Gastrocnemius medialis (tissue), 4 donors: ENCODE results near the gene EMC8. TPM values are rescaled to one million over a fixed set of nuclear protein-coding genes. Genes with fewer than 3 reads are reported as not detected.

Experiments used
- ATAC-seq, 2 donors: fragments of 150-250 bp; one replicate each; pipeline ENCODE4 v1.9.1; 2016
- DNase-seq, 2 donors: peaks; one replicate each; pipeline ENCODE4 v3.0.0-alpha.2; 2019
- H3K27ac ChIP-seq, 4 donors: fragments of 200-600 bp; sonication (generic); 1 replicate in 1 of 4; 2 replicates in 3 of 4; pipeline ENCODE4 v1.5.1; 2016 to 2018; ENCODE audit warnings: mild to moderate bottlenecking in 2 of 4, moderate library complexity in 1 of 4
- H3K27me3 ChIP-seq, 3 donors: fragments of 200-600 bp; sonication (generic) in 2 of 3; 1 replicate in 1 of 3; 2 replicates in 2 of 3; pipeline versions ENCODE4 v1.5.1 to v1.6.0; 2016 to 2019; ENCODE audit warnings: mild to moderate bottlenecking in 1 of 3, moderate library complexity in 1 of 3
- H3K36me3 ChIP-seq, 2 donors: fragments of 200-600 bp; sonication (generic) in 1 of 2; one replicate each; pipeline ENCODE4 v1.5.1; 2017 to 2018
- H3K4me1 ChIP-seq, 2 donors: fragments of 200-600 bp; sonication (generic) in 1 of 2; one replicate each; pipeline ENCODE4 v1.5.1; 2016 to 2017; ENCODE audit warnings: mild to moderate bottlenecking in 2 of 2
- H3K4me3 ChIP-seq, 4 donors: fragments of 200-600 bp; sonication (generic) in 3 of 4; 1 replicate in 1 of 4; 2 replicates in 3 of 4; pipeline ENCODE4 v1.5.1; 2016 to 2019; ENCODE audit warnings: mild to moderate bottlenecking in 2 of 4
- H3K9me3 ChIP-seq, 3 donors: fragments of 200-600 bp; sonication (generic) in 2 of 3; 1 replicate in 1 of 3; 2 replicates in 2 of 3; pipeline ENCODE4 v1.5.1; 2016 to 2019
- POLR2A ChIP-seq, 2 donors: fragments of 450-650 bp; IDR thresholded peaks; one replicate each; pipeline ENCODE4 v1.6.1; 2017; ENCODE audit warnings: antibody characterized with exemption in 2 of 2, mild to moderate bottlenecking in 2 of 2, moderate library complexity in 2 of 2
- in situ Hi-C, 4 donors: fragments of 200-750 bp; cut with MboI; loops; one replicate each; pipeline versions ENCODE4 v1.15.0 to v1.8.0; 2017; ENCODE audit warnings: low sequenced_read_pairs in 4 of 4
- intact Hi-C: fragments of 100-400 bp; cut with DNase I; formaldehyde crosslinking; loops from one replicate; pipeline ENCODE4 v1.15.1; 2023; ENCODE audit warnings: low total_unique reads
- total RNA-seq, 4 donors: library from RNA; depleted of rRNA; stranded (reverse); fragments of >200 nt; gene quantifications; one replicate each; pipeline versions ENCODE4 v1.1.0 to v1.2.3, GENCODE V29; 2016
- TF ChIP-seq, protein P1 (sequence below), 5 experiments: fragments of 450-650 bp in 3 of 5; fragments of 200-600 bp in 2 of 5; sonication (generic) in 2 of 5; IDR thresholded peaks in 4 of 5; conservative IDR thresholded peaks in 1 of 5; 1 replicate in 4 of 5; 2 replicates in 1 of 5; pipeline ENCODE4 v1.5.1; 2016 to 2019; ENCODE audit warnings: antibody characterized with exemption in 5 of 5, mild to moderate bottlenecking in 3 of 5, moderate library complexity in 3 of 5

Gene EMC8
- total RNA-seq, 4 donors from 2014 or later: 29.6 to 39.8 (median 36.4) TPM

DNA sequence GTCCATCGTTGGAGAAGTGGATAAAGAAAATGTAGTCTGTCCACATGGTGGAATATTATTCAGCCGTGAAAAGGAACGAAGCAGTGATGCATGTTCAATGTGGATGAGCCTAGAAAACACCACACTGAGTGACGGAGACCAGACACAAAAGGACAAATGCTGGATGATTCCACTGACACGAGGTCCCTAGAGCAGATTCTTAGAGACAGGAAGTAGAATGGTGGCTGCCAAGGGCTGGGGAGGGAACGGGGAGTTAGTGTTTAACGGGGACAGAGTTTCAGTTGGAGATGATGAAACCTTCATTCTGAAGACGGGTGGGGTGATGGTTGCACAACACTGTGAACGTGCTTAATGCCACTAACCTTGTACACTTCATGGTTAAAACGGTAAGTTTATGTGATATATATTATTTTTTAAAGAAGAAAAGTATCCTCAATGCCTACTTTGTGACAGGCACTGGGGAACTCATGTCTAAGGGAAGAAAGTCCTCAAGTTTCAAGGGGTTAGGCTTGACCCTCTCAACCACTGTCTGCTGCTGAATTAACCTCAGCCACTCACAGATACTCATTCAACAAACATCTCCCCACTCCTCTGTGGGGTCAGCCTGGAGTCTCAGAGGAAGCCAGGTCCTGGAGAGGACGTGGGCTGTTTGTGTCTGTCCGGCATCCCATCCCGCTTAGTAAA, 66.0 kb downstream of the EMC8 start:
- peaks cover 0 to 3% (median 0%) of the 10 kb centered on the region in 3 donors for H3K27me3 ChIP-seq
- in situ Hi-C loops: no loop called here
- TF ChIP-seq, protein P1, sequence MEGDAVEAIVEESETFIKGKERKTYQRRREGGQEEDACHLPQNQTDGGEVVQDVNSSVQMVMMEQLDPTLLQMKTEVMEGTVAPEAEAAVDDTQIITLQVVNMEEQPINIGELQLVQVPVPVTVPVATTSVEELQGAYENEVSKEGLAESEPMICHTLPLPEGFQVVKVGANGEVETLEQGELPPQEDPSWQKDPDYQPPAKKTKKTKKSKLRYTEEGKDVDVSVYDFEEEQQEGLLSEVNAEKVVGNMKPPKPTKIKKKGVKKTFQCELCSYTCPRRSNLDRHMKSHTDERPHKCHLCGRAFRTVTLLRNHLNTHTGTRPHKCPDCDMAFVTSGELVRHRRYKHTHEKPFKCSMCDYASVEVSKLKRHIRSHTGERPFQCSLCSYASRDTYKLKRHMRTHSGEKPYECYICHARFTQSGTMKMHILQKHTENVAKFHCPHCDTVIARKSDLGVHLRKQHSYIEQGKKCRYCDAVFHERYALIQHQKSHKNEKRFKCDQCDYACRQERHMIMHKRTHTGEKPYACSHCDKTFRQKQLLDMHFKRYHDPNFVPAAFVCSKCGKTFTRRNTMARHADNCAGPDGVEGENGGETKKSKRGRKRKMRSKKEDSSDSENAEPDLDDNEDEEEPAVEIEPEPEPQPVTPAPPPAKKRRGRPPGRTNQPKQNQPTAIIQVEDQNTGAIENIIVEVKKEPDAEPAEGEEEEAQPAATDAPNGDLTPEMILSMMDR (IDR thresholded peaks at IDR 0.05 in 4 of 5, conservative IDR thresholded peaks at IDR 0.05 in 1 of 5): no peak
- no peak for TF ChIP-seq POLR2A (IDR thresholded peaks at IDR 0.05)
- no peak overlapping the region for H3K4me3 ChIP-seq
- ATAC-seq (peak in 1 of 2 donors; percentile 54), DNase-seq (peak in 1 of 2 donors; percentile 70)
- intact Hi-C loops: no loop called here
- no peaks in the 10 kb centered on the region for H3K4me1 ChIP-seq
- H3K9me3 ChIP-seq: no peaks in the 10 kb centered on the region
- H3K36me3 ChIP-seq: no peaks in the 10 kb centered on the region
- H3K27ac ChIP-seq: no peak overlapping the region

DNA sequence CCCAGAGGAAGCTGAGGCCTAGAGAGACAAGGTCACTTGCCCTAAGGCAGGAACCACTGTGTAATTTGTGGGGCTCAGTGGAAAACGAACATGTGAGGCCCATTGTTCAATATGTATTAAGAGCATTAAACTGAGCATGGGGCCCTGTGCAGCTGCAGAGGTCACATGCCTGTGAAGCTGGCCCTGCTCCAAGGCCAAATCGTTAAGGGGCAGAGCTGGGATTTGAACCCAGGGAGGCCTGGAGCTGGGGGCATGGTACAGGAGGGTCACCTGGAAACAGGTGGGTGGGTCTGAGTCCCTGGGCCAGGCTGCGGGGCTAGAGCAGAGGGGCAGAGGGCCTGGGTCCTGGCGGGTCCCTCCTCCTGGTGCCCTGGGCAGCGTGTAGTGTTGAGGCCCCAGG, 68.2 kb downstream of the EMC8 start:
- Histone ChIP-seq H3K36me3 (no peaks in the 10 kb centered on the region), H3K27ac (no peak overlapping the region), H3K4me1 (no peaks in the 10 kb centered on the region), H3K9me3 (no peaks in the 10 kb centered on the region), H3K27me3 (peaks cover 0 to 5% (median 3%) of the 10 kb centered on the region in 3 donors), H3K4me3 (no peak overlapping the region)
- intact Hi-C loops: no loop called here
- in situ Hi-C loops: no loop called here
- TF ChIP-seq, protein P1 (IDR thresholded peaks at IDR 0.05 in 4 of 5, conservative IDR thresholded peaks at IDR 0.05 in 1 of 5): no peak
- TF ChIP-seq POLR2A (IDR thresholded peaks at IDR 0.05): no peak
- ATAC-seq: no peak
- DNase-seq: no peak

DNA sequence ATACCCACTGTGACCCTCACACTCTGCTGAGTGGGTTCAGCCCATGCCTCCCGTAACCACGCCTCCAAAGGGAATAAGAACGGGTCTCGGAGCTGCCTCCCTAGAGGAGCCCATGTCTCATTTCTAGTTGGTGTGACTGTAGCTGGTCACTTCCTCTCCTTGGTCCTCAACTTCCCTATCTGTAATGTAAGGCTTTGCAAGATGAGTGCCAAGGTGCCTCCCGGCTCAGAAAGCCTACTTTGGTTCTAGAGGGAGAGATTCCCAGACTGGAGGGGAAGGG, 69.2 kb downstream of the EMC8 start:
- in situ Hi-C loops (no loop called here), intact Hi-C loops (no loop called here)
- Histone ChIP-seq H3K4me3 (no peak overlapping the region), H3K27me3 (peaks cover 0 to 5% (median 3%) of the 10 kb centered on the region in 3 donors), H3K27ac (no peak overlapping the region), H3K36me3 (no peaks in the 10 kb centered on the region), H3K4me1 (no peaks in the 10 kb centered on the region), H3K9me3 (no peaks in the 10 kb centered on the region)
- no peak for DNase-seq
- no peak for ATAC-seq
- no peak for TF ChIP-seq POLR2A (IDR thresholded peaks at IDR 0.05)
- TF ChIP-seq, protein P1 (IDR thresholded peaks at IDR 0.05 in 4 of 5, conservative IDR thresholded peaks at IDR 0.05 in 1 of 5): no peak

DNA sequence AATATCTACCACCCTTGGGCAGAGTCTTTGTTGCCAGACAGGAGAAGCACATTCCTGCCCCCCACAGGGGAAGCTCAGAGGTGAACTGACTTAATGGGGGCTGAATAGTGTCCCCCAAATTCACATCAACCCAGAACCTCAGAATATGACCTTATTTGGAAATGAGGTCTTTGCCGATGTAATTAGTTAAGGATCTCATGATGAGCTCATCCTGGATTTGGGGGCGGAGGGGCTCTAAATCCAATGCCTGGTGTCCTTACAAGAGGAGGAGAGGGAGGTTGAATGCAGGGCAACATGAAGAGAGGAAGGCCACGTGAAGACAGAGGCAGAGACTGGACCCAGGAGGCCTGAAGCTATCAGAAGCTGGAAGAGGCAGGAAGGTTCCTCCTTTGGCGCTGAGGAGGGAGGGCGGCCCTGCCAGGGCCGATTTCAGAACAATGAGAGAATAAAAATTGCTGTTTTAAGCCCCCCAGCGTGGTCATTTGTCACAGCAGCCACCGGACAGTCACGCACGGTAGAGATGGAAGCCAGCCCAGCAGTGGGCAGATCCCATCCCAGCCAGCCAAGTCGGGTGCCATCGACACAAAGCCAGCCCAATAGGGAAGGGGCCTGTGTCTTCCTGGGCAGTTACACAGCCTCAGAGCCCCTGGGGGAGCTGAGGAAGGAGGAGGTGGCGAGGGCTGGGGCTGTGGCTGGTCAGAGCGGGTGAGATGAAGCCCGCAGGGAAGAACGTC, 69.7 kb downstream of the EMC8 start:
- intact Hi-C loops: no loop called here
- ATAC-seq (no peak), DNase-seq (no peak)
- Histone ChIP-seq H3K27ac (no peak overlapping the region), H3K27me3 (peaks cover 0 to 5% (median 3%) of the 10 kb centered on the region in 3 donors), H3K36me3 (no peaks in the 10 kb centered on the region), H3K9me3 (no peaks in the 10 kb centered on the region), H3K4me3 (no peak overlapping the region), H3K4me1 (no peaks in the 10 kb centered on the region)
- in situ Hi-C loops: no loop called here
- no peak for TF ChIP-seq POLR2A (IDR thresholded peaks at IDR 0.05)
- TF ChIP-seq, protein P1 (IDR thresholded peaks at IDR 0.05 in 4 of 5, conservative IDR thresholded peaks at IDR 0.05 in 1 of 5): no peak
